ENCODE results near the gene CRISP1. TPM values are rescaled to one million over a fixed set of nuclear protein-coding genes. Genes with fewer than 3 reads are reported as not detected.

CRISP1 gene
- polyA plus RNA-seq (not detected in 2 replicates), polyA minus RNA-seq (not detected in 2 replicates)

DNA sequence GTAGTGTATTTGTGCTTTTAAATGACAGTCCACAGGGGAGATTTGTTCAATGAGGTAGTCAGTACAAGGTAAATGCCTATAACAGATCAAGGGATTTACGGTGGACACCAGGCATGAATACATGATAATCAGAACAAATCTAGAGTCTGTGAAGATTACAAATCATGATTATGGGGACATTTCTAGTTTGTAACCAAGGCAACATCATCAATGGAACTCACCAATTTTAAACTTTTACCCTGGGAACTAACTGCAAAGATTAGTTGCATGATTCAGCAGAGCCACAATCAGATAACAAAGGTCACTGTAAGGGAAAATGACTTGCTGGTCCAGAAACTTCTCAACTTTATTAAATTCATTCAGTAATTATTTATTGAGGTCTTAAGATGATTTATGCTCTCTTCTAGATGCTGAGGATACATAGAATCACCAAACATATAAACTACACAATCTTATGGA lies at the start of gene CRISP1:
CRISP1 (minus strand) TSS at position 51 of the 459 bp plus-strand sequence. CDS start 9,135 bp downstream, outside the sequence.
- no peaks in the 10 kb centered on the region for H4K20me1 ChIP-seq (ENCODE audit: insufficient read depth)
- H3K36me3 ChIP-seq (ENCODE audit: insufficient read depth, low read length) = no peaks in the 10 kb centered on the region
- no peak within 1 kb of the TSS for H2AFZ ChIP-seq (ENCODE audit: low read depth, low read length)
- H3K4me2 ChIP-seq (ENCODE audit: low read length) = no peak within 1 kb of the TSS
- H3K9ac ChIP-seq (ENCODE audit: low read length) = no peak within 1 kb of the TSS
- no peak within 1 kb of the TSS for H3K4me3 ChIP-seq (ENCODE audit: low read length)
- no peaks in the 10 kb centered on the region for H3K79me2 ChIP-seq (replicated peaks; ENCODE audit: insufficient read depth, low read length)
- no peak within 1 kb of the TSS for H3K27ac ChIP-seq (ENCODE audit: low read length)
- no peaks in the 10 kb centered on the region for H3K9me3 ChIP-seq (ENCODE audit: low read length)
- H3K9me2 ChIP-seq (ENCODE audit: insufficient read depth, low read length) = no peaks in the 10 kb centered on the region
- TF ChIP-seq MXI1 (conservative IDR thresholded peaks at IDR 0.05; ENCODE audit: poor library complexity, severe bottlenecking) (no peak), SMC3 (conservative IDR thresholded peaks at IDR 0.05; ENCODE audit: poor library complexity) (no peak), TAF1 (IDR thresholded peaks at IDR 0.05; ENCODE audit: low read depth) (no peak), POLR2AphosphoS5 (IDR thresholded peaks at IDR 0.05) (no peak), EZH2 (IDR thresholded peaks at IDR 0.05; ENCODE audit: borderline replicate concordance, insufficient read depth, low read length, poor library complexity, severe bottlenecking) (no peak), EP300 (conservative IDR thresholded peaks at IDR 0.05; ENCODE audit: poor library complexity, severe bottlenecking) (no peak), RAD21 (conservative IDR thresholded peaks at IDR 0.05) (no peak)
- TF ChIP-seq, protein P1, sequence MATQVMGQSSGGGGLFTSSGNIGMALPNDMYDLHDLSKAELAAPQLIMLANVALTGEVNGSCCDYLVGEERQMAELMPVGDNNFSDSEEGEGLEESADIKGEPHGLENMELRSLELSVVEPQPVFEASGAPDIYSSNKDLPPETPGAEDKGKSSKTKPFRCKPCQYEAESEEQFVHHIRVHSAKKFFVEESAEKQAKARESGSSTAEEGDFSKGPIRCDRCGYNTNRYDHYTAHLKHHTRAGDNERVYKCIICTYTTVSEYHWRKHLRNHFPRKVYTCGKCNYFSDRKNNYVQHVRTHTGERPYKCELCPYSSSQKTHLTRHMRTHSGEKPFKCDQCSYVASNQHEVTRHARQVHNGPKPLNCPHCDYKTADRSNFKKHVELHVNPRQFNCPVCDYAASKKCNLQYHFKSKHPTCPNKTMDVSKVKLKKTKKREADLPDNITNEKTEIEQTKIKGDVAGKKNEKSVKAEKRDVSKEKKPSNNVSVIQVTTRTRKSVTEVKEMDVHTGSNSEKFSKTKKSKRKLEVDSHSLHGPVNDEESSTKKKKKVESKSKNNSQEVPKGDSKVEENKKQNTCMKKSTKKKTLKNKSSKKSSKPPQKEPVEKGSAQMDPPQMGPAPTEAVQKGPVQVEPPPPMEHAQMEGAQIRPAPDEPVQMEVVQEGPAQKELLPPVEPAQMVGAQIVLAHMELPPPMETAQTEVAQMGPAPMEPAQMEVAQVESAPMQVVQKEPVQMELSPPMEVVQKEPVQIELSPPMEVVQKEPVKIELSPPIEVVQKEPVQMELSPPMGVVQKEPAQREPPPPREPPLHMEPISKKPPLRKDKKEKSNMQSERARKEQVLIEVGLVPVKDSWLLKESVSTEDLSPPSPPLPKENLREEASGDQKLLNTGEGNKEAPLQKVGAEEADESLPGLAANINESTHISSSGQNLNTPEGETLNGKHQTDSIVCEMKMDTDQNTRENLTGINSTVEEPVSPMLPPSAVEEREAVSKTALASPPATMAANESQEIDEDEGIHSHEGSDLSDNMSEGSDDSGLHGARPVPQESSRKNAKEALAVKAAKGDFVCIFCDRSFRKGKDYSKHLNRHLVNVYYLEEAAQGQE (IDR thresholded peaks at IDR 0.05; ENCODE audit: borderline replicate concordance) = no peak
- H3F3A ChIP-seq (ENCODE audit: insufficient read depth, low read length, poor library complexity, severe bottlenecking) = no peaks in the 10 kb centered on the region
- H3K27me3 ChIP-seq (ENCODE audit: insufficient read depth, low read depth, low read length) = no peaks in the 10 kb centered on the region

DNA sequence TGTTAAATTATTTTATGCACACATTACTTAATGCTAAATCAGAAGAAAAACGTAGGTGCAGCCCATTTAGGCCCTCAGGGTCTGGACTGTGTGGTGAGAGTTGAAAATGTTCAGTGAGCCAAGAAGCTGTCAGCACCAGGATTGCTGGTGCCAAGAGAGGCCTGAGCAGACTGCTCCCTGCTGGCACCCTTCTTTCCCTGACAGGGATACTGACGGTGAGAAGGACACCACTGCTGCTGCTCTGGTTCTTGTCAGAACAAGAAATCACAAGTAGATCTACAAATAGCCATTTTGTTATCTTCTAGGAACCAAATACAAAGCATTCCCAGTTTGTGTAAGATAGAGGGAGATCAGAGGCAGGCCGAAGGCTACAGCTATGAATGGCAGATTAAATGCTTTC lies 48.7 kb upstream of the CRISP1 start:
- Histone ChIP-seq H3K4me3 (ENCODE audit: low read length) (no peak overlapping the region), H3K4me2 (ENCODE audit: low read length) (no peak overlapping the region), H4K20me1 (ENCODE audit: insufficient read depth) (no peaks in the 10 kb centered on the region), H3K27me3 (ENCODE audit: insufficient read depth, low read depth, low read length) (no peaks in the 10 kb centered on the region), H3K27ac (ENCODE audit: low read length) (no peak overlapping the region), H2AFZ (ENCODE audit: low read depth, low read length) (no peak overlapping the region), H3K36me3 (ENCODE audit: insufficient read depth, low read length) (no peaks in the 10 kb centered on the region), H3K9ac (ENCODE audit: low read length) (no peak overlapping the region), H3K9me2 (ENCODE audit: insufficient read depth, low read length) (no peaks in the 10 kb centered on the region), H3F3A (ENCODE audit: insufficient read depth, low read length, poor library complexity, severe bottlenecking) (no peaks in the 10 kb centered on the region), H3K79me2 (replicated peaks; ENCODE audit: insufficient read depth, low read length) (no peaks in the 10 kb centered on the region), H3K9me3 (ENCODE audit: low read length) (no peaks in the 10 kb centered on the region)
- TF ChIP-seq MXI1 (conservative IDR thresholded peaks at IDR 0.05; ENCODE audit: poor library complexity, severe bottlenecking) = no peak
- TF ChIP-seq EZH2 (IDR thresholded peaks at IDR 0.05; ENCODE audit: borderline replicate concordance, insufficient read depth, low read length, poor library complexity, severe bottlenecking) = no peak
- TF ChIP-seq, protein P1 (IDR thresholded peaks at IDR 0.05; ENCODE audit: borderline replicate concordance) = no peak
- no peak for TF ChIP-seq RAD21 (conservative IDR thresholded peaks at IDR 0.05)
- no peak for TF ChIP-seq SMC3 (conservative IDR thresholded peaks at IDR 0.05; ENCODE audit: poor library complexity)
- TF ChIP-seq, protein P2, sequence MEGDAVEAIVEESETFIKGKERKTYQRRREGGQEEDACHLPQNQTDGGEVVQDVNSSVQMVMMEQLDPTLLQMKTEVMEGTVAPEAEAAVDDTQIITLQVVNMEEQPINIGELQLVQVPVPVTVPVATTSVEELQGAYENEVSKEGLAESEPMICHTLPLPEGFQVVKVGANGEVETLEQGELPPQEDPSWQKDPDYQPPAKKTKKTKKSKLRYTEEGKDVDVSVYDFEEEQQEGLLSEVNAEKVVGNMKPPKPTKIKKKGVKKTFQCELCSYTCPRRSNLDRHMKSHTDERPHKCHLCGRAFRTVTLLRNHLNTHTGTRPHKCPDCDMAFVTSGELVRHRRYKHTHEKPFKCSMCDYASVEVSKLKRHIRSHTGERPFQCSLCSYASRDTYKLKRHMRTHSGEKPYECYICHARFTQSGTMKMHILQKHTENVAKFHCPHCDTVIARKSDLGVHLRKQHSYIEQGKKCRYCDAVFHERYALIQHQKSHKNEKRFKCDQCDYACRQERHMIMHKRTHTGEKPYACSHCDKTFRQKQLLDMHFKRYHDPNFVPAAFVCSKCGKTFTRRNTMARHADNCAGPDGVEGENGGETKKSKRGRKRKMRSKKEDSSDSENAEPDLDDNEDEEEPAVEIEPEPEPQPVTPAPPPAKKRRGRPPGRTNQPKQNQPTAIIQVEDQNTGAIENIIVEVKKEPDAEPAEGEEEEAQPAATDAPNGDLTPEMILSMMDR (IDR thresholded peaks at IDR 0.05; ENCODE audit: poor library complexity, severe bottlenecking) = no peak
- no peak for TF ChIP-seq POLR2AphosphoS5 (IDR thresholded peaks at IDR 0.05)
- no peak for TF ChIP-seq TAF1 (IDR thresholded peaks at IDR 0.05; ENCODE audit: low read depth)
- TF ChIP-seq EP300 (conservative IDR thresholded peaks at IDR 0.05; ENCODE audit: poor library complexity, severe bottlenecking) = no peak

Measured in neural cell (in vitro differentiated cells).